SK-N-MC (cell line): ENCODE data around the gene CORO1C.

ENCODE experiments used
- EZH2 ChIP-seq: fragments of 200-600 bp; sonication (generic); IDR thresholded peaks from one replicate; pipeline ENCODE4 v1.6.1; 2017; ENCODE audit warnings: antibody characterized with exemption
- FOXP2 ChIP-seq: optimal IDR thresholded peaks from 2 replicates; pipeline ENCODE3; 2011; ENCODE audit warnings: mild to moderate bottlenecking, moderate library complexity; ENCODE audit not compliant: insufficient read depth; ENCODE audit errors: extremely low read length, control extremely low read depth
- POLR2AphosphoS5 ChIP-seq: IDR thresholded peaks from 2 replicates; pipeline ENCODE4 v1.6.1; 2012; ENCODE audit warnings: mild to moderate bottlenecking, low read depth, low read length, borderline replicate concordance

GRCh38 chr12:108638141-108638827 is 93.0 kb downstream of the CORO1C start:
- TF ChIP-seq POLR2AphosphoS5 (no peak; the same call in 1 of the 2 replicates), EZH2 (no peak), FOXP2 (no peak)
